ENCODE results near the gene TFR2. TPM values are rescaled to one million over a fixed set of nuclear protein-coding genes. Genes with fewer than 3 reads are reported as not detected.

The TFR2 gene
- total and polyA plus RNA-seq, 11 donors = 0.08 to 0.59 (median 0.40) TPM; not detected in 5

GRCh38 chr7:100580466-100581283 is 60.7 kb downstream of the TFR2 start:
- Histone ChIP-seq H3K27ac (no peak overlapping the region), H3K4me1 (peaks cover 6 to 36% (median 32%) of the 10 kb centered on the region in 12 donors), H3K9me3 (no peaks in the 10 kb centered on the region), H3K36me3 (peaks cover 5 to 73% (median 64%) of the 10 kb centered on the region in 9 donors), H3K4me3 (no peak overlapping the region), H3K27me3 (no peaks in the 10 kb centered on the region)
- TF ChIP-seq CTCF (IDR thresholded peaks at IDR 0.05) (no peak), POLR2A (IDR thresholded peaks at IDR 0.05) (no peak)
- WGBS, 4 donors = 82 to 89% (median 86%) methylated on average over 9 to 11 of the region's 11 CpGs
- DNase-seq (peak in 1 of 5 donors; percentile 46), ATAC-seq (no peak)
- intact Hi-C loops (cut with DNase I) = loop anchor here in 3 of 10 donors (5.0 to 10.0 kb wide), 2 partner anchors 94 to 97 kb away; partner anchors contain the start of gene GNB2 (in 2 of the 3)

- Histone ChIP-seq H3K27me3 (no peaks in the 10 kb centered on the region), H3K4me1 (peaks cover 0 to 17% (median 13%) of the 10 kb centered on the region in 12 donors), H3K27ac (no peak overlapping the region), H3K9me3 (no peaks in the 10 kb centered on the region), H3K4me3 (no peak overlapping the region), H3K36me3 (peaks cover 5 to 91% (median 84%) of the 10 kb centered on the region in 9 donors)
- DNase-seq = peak in 2 of 5 donors; percentile 12 to 54
- no peak for ATAC-seq
- intact Hi-C loops (cut with DNase I) = no loop called here
- 93 to 96% (median 94%) methylated on average over 26 to 28 of the region's 28 CpGs for WGBS, 4 donors
- no peak for TF ChIP-seq POLR2A (IDR thresholded peaks at IDR 0.05)
- TF ChIP-seq CTCF (IDR thresholded peaks at IDR 0.05) = no peak
Observed at GRCh38 chr7:100578246-100579183, 62.8 kb downstream of the TFR2 start.

- ATAC-seq (no peak), DNase-seq (peak in 3 of 5 donors; percentile 18 to 48 (median 26))
- no peak overlapping the region for H3K4me3 ChIP-seq
- WGBS, 4 donors = 86 to 92% (median 91%) methylated on average over 12 to 14 of the region's 14 CpGs
- H3K36me3 ChIP-seq = peaks cover 5 to 89% (median 82%) of the 10 kb centered on the region in 9 donors
- no peaks in the 10 kb centered on the region for H3K27me3 ChIP-seq
- H3K9me3 ChIP-seq = no peaks in the 10 kb centered on the region
- TF ChIP-seq POLR2A (IDR thresholded peaks at IDR 0.05) = no peak
- no peak for TF ChIP-seq CTCF (IDR thresholded peaks at IDR 0.05)
- H3K4me1 ChIP-seq = peaks cover 0 to 7% (median 3%) of the 10 kb centered on the region in 12 donors
- H3K27ac ChIP-seq = no peak overlapping the region
- intact Hi-C loops (cut with DNase I) = no loop called here
Observed at GRCh38 chr7:100577507-100577906, 63.8 kb downstream of the TFR2 start.

Measured in heart left ventricle (tissue), 16 donors.